Endothelial cell (in vitro differentiated cells): Measurements from ENCODE around the gene IL17D. TPM values are rescaled to one million over a fixed set of nuclear protein-coding genes. Genes with fewer than 3 reads are reported as not detected.

ENCODE experiments used
- DNase-seq: peaks from one replicate; pipeline ENCODE4 v3.0.0; 2021; ENCODE audit warnings: low spot score
- H3K27ac Mint-ChIP-seq: one replicate; pipeline ENCODE4 v1.8.0; 2021; ENCODE audit warnings: mixed read lengths, inconsistent platforms; ENCODE audit not compliant: unreplicated experiment
- H3K27me3 Mint-ChIP-seq: one replicate; pipeline ENCODE4 v1.8.0; 2021; ENCODE audit warnings: mild to moderate bottlenecking, moderate library complexity, mixed read lengths, inconsistent platforms; ENCODE audit not compliant: unreplicated experiment
- H3K36me3 Mint-ChIP-seq: one replicate; pipeline ENCODE4 v1.8.0; 2021; ENCODE audit warnings: mild to moderate bottlenecking, low read depth, mixed read lengths, inconsistent platforms; ENCODE audit not compliant: unreplicated experiment
- H3K4me1 Mint-ChIP-seq: one replicate; pipeline ENCODE4 v1.8.0; 2021; ENCODE audit warnings: mild to moderate bottlenecking, mixed read lengths, inconsistent platforms; ENCODE audit not compliant: unreplicated experiment
- H3K4me3 Mint-ChIP-seq: one replicate; pipeline ENCODE4 v1.8.0; 2021; ENCODE audit warnings: mild to moderate bottlenecking, mixed read lengths, inconsistent platforms; ENCODE audit not compliant: unreplicated experiment
- H3K9me3 Mint-ChIP-seq: one replicate; pipeline ENCODE4 v1.8.0; 2021; ENCODE audit warnings: mixed read lengths, inconsistent platforms; ENCODE audit not compliant: unreplicated experiment
- CTCF ChIP-seq: fragments of 200-600 bp; sonication (generic); IDR thresholded peaks from one replicate; pipeline ENCODE4 v1.5.0; 2021; ENCODE audit warnings: antibody characterized with exemption; ENCODE audit not compliant: unreplicated experiment
- total RNA-seq: library from RNA; stranded (reverse); fragmentation: NEBNext Ultra II Directional; extraction: Animal tissue kit (Norgen Biotek cat#: 25700); gene quantifications from one replicate; pipeline ENCODE4 v1.2.1, GENCODE V29; 2021; ENCODE audit not compliant: unreplicated experiment

IL17D gene
- total RNA-seq, 1 donor from 2014 or later, result 2.1 TPM

- no peak for TF ChIP-seq CTCF
- H3K36me3 Mint-ChIP-seq, result no peaks in the 10 kb centered on the region
- H3K4me1 Mint-ChIP-seq, result no peaks in the 10 kb centered on the region
- no peak overlapping the region for H3K4me3 Mint-ChIP-seq
- peaks cover 2% of the 10 kb centered on the region for H3K27me3 Mint-ChIP-seq
- no peak overlapping the region for H3K27ac Mint-ChIP-seq
- no peak for DNase-seq
- no peaks in the 10 kb centered on the region for H3K9me3 Mint-ChIP-seq
These were observed 36.6 kb upstream of the IL17D start for GRCh38 chr13:20666948-20667347.

- H3K4me3 Mint-ChIP-seq, result no peak overlapping the region
- no peaks in the 10 kb centered on the region for H3K9me3 Mint-ChIP-seq
- H3K27me3 Mint-ChIP-seq, result peaks cover 2% of the 10 kb centered on the region
- no peak for DNase-seq
- no peak for TF ChIP-seq CTCF
- H3K27ac Mint-ChIP-seq, result no peak overlapping the region
- H3K4me1 Mint-ChIP-seq, result no peaks in the 10 kb centered on the region
- H3K36me3 Mint-ChIP-seq, result no peaks in the 10 kb centered on the region
These were observed 35.6 kb upstream of the IL17D start for GRCh38 chr13:20667857-20668437.

- no peaks in the 10 kb centered on the region for H3K9me3 Mint-ChIP-seq
- no peaks in the 10 kb centered on the region for H3K4me1 Mint-ChIP-seq
- no peak overlapping the region for H3K27ac Mint-ChIP-seq
- no peak for DNase-seq
- H3K36me3 Mint-ChIP-seq, result no peaks in the 10 kb centered on the region
- H3K4me3 Mint-ChIP-seq, result no peak overlapping the region
- H3K27me3 Mint-ChIP-seq, result peaks cover 2% of the 10 kb centered on the region
- no peak for TF ChIP-seq CTCF
These were observed 34.3 kb upstream of the IL17D start for GRCh38 chr13:20669162-20669561.

GRCh38 chr13:20671789-20672188 lies 31.7 kb upstream of the IL17D start:
- TF ChIP-seq CTCF, result no peak
- Mint-ChIP-seq H3K27me3 (no peaks in the 10 kb centered on the region), H3K9me3 (no peaks in the 10 kb centered on the region), H3K27ac (no peak overlapping the region), H3K4me3 (no peak overlapping the region), H3K36me3 (no peaks in the 10 kb centered on the region), H3K4me1 (peaks cover 3% of the 10 kb centered on the region)
- DNase-seq, result no peak

GRCh38 chr13:20672772-20673171 lies 30.7 kb upstream of the IL17D start:
- no peak for DNase-seq
- no peaks in the 10 kb centered on the region for H3K9me3 Mint-ChIP-seq
- H3K27ac Mint-ChIP-seq, result no peak overlapping the region
- H3K4me1 Mint-ChIP-seq, result peaks cover 12% of the 10 kb centered on the region
- no peaks in the 10 kb centered on the region for H3K36me3 Mint-ChIP-seq
- no peaks in the 10 kb centered on the region for H3K27me3 Mint-ChIP-seq
- no peak for TF ChIP-seq CTCF
- no peak overlapping the region for H3K4me3 Mint-ChIP-seq
